Liver (tissue), 9 donors: ENCODE data around the gene TMPRSS6. TPM values are rescaled to one million over a fixed set of nuclear protein-coding genes. Genes with fewer than 3 reads are reported as not detected.

ENCODE experiments used
- DNase-seq: peaks from one replicate; pipeline ENCODE4 v3.0.0-alpha.2; 2017; ENCODE audit warnings: low spot score
- H3K27ac ChIP-seq, 2 donors: one replicate each; pipeline ENCODE4 v1.7.0; 2013; ENCODE audit warnings: inconsistent platforms in 2 of 2, low read length in 2 of 2, control low read depth in 1 of 2, low read depth in 1 of 2, mild to moderate bottlenecking in 1 of 2
- H3K27me3 ChIP-seq, 4 donors: one replicate each; pipeline versions ENCODE4 v1.6.1 to v1.7.0; 2013; ENCODE audit warnings: low read length in 3 of 4, inconsistent platforms in 1 of 4, mild to moderate bottlenecking in 1 of 4, moderate library complexity in 1 of 4; ENCODE audit not compliant: control insufficient read depth in 4 of 4, insufficient read depth in 4 of 4
- H3K36me3 ChIP-seq, 4 donors: one replicate each; pipeline versions ENCODE4 v1.6.1 to v1.7.0; 2013; ENCODE audit warnings: low read length in 3 of 4, mild to moderate bottlenecking in 3 of 4, low read depth in 1 of 4, moderate library complexity in 1 of 4; ENCODE audit not compliant: control insufficient read depth in 4 of 4, insufficient read depth in 3 of 4
- H3K4me1 ChIP-seq, 4 donors: one replicate each; pipeline versions ENCODE4 v1.6.1 to v1.7.0; 2013; ENCODE audit warnings: low read length in 3 of 4, mild to moderate bottlenecking in 3 of 4, moderate library complexity in 1 of 4; ENCODE audit not compliant: control insufficient read depth in 4 of 4, insufficient read depth in 4 of 4
- H3K4me3 ChIP-seq, 3 donors: one replicate each; pipeline versions ENCODE4 v1.6.1 to v1.7.0; 2013; ENCODE audit warnings: low read length in 3 of 3, control low read depth in 1 of 3, low read depth in 1 of 3, mild to moderate bottlenecking in 1 of 3
- H3K9ac ChIP-seq, 2 donors: one replicate each; pipeline ENCODE4 v1.7.0; 2013; ENCODE audit warnings: low read length in 2 of 2, mild to moderate bottlenecking in 2 of 2, moderate library complexity in 2 of 2, control low read depth in 1 of 2, low read depth in 1 of 2
- H3K9me3 ChIP-seq, 4 donors: one replicate each; pipeline versions ENCODE4 v1.6.1 to v1.7.0; 2013; ENCODE audit warnings: low read length in 3 of 4; ENCODE audit not compliant: control insufficient read depth in 4 of 4
- HNF4A ChIP-seq, 2 donors: conservative IDR thresholded peaks; 2 replicates each; pipeline ENCODE4 v1.6.1; 2016; ENCODE audit warnings: antibody characterized with exemption in 2 of 2, mild to moderate bottlenecking in 2 of 2
- JUND ChIP-seq, 2 donors: IDR thresholded peaks; 2 replicates each; pipeline ENCODE4 v1.6.1; 2016; ENCODE audit warnings: antibody characterized with exemption in 2 of 2
- NR2F2 ChIP-seq: IDR thresholded peaks from 2 replicates; pipeline ENCODE4 v1.6.1; 2016; ENCODE audit warnings: antibody characterized with exemption
- RAD21 ChIP-seq, 2 donors: IDR thresholded peaks; 2 replicates each; pipeline ENCODE4 v1.6.1; 2016; ENCODE audit warnings: antibody characterized with exemption in 2 of 2, mild to moderate bottlenecking in 2 of 2
- RXRA ChIP-seq, 2 donors: IDR thresholded peaks; 2 replicates each; pipeline ENCODE4 v1.6.1; 2017 to 2018; ENCODE audit warnings: antibody characterized with exemption in 2 of 2, mild to moderate bottlenecking in 1 of 2
- SP1 ChIP-seq: IDR thresholded peaks from 2 replicates; pipeline ENCODE4 v1.6.1; 2018; ENCODE audit warnings: antibody characterized with exemption, mild to moderate bottlenecking
- WGBS: extraction: QIAGEN DNeasy Blood & Tissue Kit; methylation state at CpG from one replicate; pipeline ENCODE4 v1.1.7; 2013; 5-methylcytosine and 5-hydroxymethylcytosine counted together
- polyA plus RNA-seq, 2 donors: library from polyadenylated mRNA; stranded (reverse) in 1 of 2; unstranded in 1 of 2; fragments of 200-250 nt in 1 of 2; fragments of >200 nt in 1 of 2; fragmentation: Nextera tagmentation in 1 of 2; extraction: Ambion mirVana in 1 of 2; gene quantifications; one replicate each; pipeline versions ENCODE4 v1.2.1 to v1.2.3, GENCODE V29; 2013 to 2015
- total RNA-seq, 2 donors: library from RNA; depleted of rRNA; stranded (reverse); fragments of >200 nt; gene quantifications; one replicate each; pipeline ENCODE4 v1.2.3, GENCODE V29; 2014
- TF ChIP-seq, protein P1 (sequence below): IDR thresholded peaks from 2 replicates; pipeline ENCODE4 v1.6.1; 2016; ENCODE audit warnings: antibody characterized with exemption
- TF ChIP-seq, protein P2 (sequence below): IDR thresholded peaks from 2 replicates; pipeline ENCODE4 v1.6.1; 2016; ENCODE audit warnings: antibody characterized with exemption
- TF ChIP-seq, protein P3 (sequence below): IDR thresholded peaks from 2 replicates; pipeline ENCODE4 v1.6.1; 2016; ENCODE audit warnings: antibody characterized with exemption, mild to moderate bottlenecking
- donor health status: healthy.
- donor health status: healthy.
- donor health status: healthy.
- donor health status: healthy.
- donor health status: healthy.

Gene TMPRSS6
- total and polyA plus RNA-seq, 4 donors: 12.6 to 47.1 (median 39.9) TPM

DNA sequence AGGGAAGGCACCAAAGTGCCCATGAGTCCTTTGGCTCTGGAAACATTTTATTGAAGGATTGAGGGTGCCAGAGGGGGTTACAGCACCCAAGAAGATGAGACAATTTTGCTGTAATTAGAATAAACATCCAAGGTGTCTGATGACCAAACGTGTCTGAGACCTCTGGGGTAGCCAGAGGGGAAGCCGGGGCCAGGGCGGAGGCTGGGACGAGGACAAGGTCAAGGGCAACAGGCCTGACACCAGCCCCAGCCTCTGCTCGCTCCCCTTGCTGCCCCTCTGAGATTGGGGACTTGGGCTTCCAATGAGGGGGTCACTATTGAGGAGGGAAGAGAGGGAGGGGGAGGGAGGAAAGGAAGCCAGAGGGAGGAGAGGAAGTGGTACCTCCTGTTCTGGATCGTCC, 25.6 kb downstream of the TMPRSS6 start:
- TF ChIP-seq, protein P1, sequence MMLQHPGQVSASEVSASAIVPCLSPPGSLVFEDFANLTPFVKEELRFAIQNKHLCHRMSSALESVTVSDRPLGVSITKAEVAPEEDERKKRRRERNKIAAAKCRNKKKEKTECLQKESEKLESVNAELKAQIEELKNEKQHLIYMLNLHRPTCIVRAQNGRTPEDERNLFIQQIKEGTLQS: no peak
- TF ChIP-seq, protein P2, sequence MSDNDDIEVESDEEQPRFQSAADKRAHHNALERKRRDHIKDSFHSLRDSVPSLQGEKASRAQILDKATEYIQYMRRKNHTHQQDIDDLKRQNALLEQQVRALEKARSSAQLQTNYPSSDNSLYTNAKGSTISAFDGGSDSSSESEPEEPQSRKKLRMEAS: no peak
- Histone ChIP-seq H3K9me3 (no peaks in the 10 kb centered on the region), H3K27me3 (no peaks in the 10 kb centered on the region), H3K9ac (no peak overlapping the region), H3K4me3 (no peak overlapping the region), H3K27ac (no peak overlapping the region), H3K36me3 (peaks cover 2 to 52% (median 18%) of the 10 kb centered on the region in 4 donors), H3K4me1 (peaks cover 0 to 2% (median 0%) of the 10 kb centered on the region in 4 donors)
- no peak for DNase-seq
- 89% methylated on average over 6 of the region's 6 CpGs for WGBS

DNA sequence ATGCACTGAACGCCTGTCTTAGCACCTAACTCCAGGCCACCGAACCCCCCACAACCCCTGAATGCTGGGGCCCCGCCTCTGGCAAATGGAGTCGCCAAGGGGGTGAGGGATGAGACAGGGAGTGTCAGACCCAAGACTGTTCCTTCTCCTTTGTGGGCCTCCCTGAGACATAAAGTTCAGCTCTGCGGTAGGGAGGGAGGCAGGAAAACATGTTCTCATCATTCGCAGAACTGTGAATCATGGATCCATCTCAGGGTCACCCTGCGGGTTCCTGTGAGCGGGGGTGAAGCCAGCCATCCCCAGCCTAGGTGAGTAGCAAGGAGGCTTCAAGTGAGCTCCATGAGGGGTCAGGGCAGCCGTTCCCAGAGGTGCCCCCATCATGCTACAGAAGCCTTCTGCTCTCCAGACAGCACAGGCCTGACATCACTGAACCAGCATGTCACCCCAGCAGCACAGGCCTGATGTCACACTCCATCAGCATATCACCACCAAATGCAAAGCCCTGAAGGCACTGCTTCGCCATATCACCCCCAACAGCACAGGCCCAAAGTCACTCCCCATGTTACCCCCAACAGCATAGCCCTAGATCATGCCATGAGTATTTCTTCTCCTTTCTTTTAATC, 27.2 kb downstream of the TMPRSS6 start:
- no peak for DNase-seq
- H3K36me3 ChIP-seq: peaks cover 2 to 50% (median 17%) of the 10 kb centered on the region in 4 donors
- 93% methylated on average over 10 of the region's 10 CpGs for WGBS
- H3K9me3 ChIP-seq: no peaks in the 10 kb centered on the region
- H3K4me1 ChIP-seq: peaks cover 0 to 2% (median 0%) of the 10 kb centered on the region in 4 donors
- no peak overlapping the region for H3K27ac ChIP-seq
- H3K4me3 ChIP-seq: no peak overlapping the region
- H3K27me3 ChIP-seq: no peaks in the 10 kb centered on the region
- H3K9ac ChIP-seq: no peak overlapping the region
- TF ChIP-seq HNF4A (conservative IDR thresholded peaks at IDR 0.05) (no peak), RAD21 (IDR thresholded peaks at IDR 0.05) (no peak), RXRA (IDR thresholded peaks at IDR 0.05) (no peak)
- TF ChIP-seq, protein P3, sequence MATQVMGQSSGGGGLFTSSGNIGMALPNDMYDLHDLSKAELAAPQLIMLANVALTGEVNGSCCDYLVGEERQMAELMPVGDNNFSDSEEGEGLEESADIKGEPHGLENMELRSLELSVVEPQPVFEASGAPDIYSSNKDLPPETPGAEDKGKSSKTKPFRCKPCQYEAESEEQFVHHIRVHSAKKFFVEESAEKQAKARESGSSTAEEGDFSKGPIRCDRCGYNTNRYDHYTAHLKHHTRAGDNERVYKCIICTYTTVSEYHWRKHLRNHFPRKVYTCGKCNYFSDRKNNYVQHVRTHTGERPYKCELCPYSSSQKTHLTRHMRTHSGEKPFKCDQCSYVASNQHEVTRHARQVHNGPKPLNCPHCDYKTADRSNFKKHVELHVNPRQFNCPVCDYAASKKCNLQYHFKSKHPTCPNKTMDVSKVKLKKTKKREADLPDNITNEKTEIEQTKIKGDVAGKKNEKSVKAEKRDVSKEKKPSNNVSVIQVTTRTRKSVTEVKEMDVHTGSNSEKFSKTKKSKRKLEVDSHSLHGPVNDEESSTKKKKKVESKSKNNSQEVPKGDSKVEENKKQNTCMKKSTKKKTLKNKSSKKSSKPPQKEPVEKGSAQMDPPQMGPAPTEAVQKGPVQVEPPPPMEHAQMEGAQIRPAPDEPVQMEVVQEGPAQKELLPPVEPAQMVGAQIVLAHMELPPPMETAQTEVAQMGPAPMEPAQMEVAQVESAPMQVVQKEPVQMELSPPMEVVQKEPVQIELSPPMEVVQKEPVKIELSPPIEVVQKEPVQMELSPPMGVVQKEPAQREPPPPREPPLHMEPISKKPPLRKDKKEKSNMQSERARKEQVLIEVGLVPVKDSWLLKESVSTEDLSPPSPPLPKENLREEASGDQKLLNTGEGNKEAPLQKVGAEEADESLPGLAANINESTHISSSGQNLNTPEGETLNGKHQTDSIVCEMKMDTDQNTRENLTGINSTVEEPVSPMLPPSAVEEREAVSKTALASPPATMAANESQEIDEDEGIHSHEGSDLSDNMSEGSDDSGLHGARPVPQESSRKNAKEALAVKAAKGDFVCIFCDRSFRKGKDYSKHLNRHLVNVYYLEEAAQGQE: no peak

DNA sequence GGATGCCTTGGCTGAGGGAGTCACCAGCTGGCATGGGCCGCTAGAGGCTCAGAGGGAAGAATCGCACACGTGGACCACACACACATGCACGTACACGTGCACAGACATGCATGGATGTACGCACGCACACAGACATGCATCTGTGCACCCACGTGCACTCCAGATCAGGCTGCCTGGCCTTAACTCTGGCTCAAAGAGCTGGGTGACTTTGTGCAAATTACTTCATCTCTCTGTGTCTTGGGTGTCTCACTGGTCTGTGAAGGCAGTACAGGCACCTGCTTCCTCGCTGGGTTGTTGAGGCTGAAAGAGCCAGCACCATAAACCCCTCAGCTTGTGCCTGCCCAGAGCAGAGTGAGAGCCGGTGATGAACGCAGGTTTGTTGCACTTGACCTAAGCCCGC, 28.7 kb downstream of the TMPRSS6 start:
- TF ChIP-seq, protein P1: no peak
- TF ChIP-seq NR2F2: no peak
- no peak for TF ChIP-seq SP1
- TF ChIP-seq, protein P2: no peak
- no peak for TF ChIP-seq JUND (IDR thresholded peaks at IDR 0.05)
- peaks cover 2 to 43% (median 15%) of the 10 kb centered on the region in 4 donors for H3K36me3 ChIP-seq
- H3K27ac ChIP-seq: no peak overlapping the region
- no peak overlapping the region for H3K4me3 ChIP-seq
- no peak for DNase-seq
- peaks cover 0 to 2% (median 0%) of the 10 kb centered on the region in 4 donors for H3K4me1 ChIP-seq
- 96% methylated on average over 12 of the region's 12 CpGs for WGBS
- no peaks in the 10 kb centered on the region for H3K9me3 ChIP-seq
- H3K9ac ChIP-seq: no peak overlapping the region
- no peaks in the 10 kb centered on the region for H3K27me3 ChIP-seq
